ENCODE measurements around the gene NEDD4L. TPM values are rescaled to one million over a fixed set of nuclear protein-coding genes. Genes with fewer than 3 reads are reported as not detected.
A peak's percentile ranks its signal among the peaks of the same experiment; 100 is the strongest.

The NEDD4L gene
- total and polyA plus RNA-seq, 8 donors = 45.0 to 113 (median 66.4) TPM

DNA sequence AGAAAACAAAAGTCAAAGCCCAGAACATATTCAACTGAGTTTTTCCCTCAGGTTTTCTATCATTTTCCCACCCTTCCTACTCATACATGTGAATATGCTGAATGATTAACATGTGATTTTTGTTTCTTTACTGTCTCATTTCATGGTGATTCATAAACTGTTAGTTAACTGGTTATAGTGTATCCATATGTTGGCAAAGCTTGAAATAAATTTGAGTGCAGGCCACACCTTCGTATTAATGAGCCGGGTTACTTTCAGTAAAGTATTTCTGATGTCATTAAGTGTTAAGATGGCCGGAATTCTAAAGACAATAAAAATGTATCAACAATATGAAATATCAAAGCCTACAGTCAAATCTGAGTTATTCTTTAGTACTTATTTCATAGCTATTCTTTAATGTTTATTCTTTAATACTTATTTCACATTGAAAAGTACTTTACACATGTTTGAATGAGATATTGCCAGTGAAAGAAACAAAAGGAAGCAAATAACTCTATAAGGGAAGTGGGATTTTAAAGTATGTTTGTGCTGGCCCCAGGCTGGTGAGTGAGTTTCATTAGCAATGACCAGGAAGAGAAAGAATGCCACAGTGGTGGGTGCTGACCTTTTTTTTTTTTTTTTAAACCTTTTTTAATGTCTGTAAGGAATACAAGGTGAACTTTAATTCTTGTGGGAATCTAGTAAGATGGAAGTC lies 178.6 kb downstream of the NEDD4L start:
- Histone ChIP-seq H3K4me3 (peak overlapping the region in 3 of 4 donors; percentile 13 to 35 (median 24)), H3K9me3 (no peaks in the 10 kb centered on the region), H3K36me3 (no peaks in the 10 kb centered on the region), H3K4me1 (peaks cover 28 to 37% (median 33%) of the 10 kb centered on the region in 3 donors), H3K27ac (peak overlapping the region; percentile 68 to 94 (median 92)), H3K27me3 (no peaks in the 10 kb centered on the region)
- TF ChIP-seq, protein P1, sequence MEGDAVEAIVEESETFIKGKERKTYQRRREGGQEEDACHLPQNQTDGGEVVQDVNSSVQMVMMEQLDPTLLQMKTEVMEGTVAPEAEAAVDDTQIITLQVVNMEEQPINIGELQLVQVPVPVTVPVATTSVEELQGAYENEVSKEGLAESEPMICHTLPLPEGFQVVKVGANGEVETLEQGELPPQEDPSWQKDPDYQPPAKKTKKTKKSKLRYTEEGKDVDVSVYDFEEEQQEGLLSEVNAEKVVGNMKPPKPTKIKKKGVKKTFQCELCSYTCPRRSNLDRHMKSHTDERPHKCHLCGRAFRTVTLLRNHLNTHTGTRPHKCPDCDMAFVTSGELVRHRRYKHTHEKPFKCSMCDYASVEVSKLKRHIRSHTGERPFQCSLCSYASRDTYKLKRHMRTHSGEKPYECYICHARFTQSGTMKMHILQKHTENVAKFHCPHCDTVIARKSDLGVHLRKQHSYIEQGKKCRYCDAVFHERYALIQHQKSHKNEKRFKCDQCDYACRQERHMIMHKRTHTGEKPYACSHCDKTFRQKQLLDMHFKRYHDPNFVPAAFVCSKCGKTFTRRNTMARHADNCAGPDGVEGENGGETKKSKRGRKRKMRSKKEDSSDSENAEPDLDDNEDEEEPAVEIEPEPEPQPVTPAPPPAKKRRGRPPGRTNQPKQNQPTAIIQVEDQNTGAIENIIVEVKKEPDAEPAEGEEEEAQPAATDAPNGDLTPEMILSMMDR (IDR thresholded peaks at IDR 0.05) = no peak
- no peak for DNase-seq
- WGBS, 2 donors = 37 to 40% methylated on average over 3 of the region's 3 CpGs
- FAIRE-seq = no peak
- intact Hi-C loops (cut with DNase I) = no loop called here
- peak in 1 of 4 donors; percentile 7 for ATAC-seq

DNA sequence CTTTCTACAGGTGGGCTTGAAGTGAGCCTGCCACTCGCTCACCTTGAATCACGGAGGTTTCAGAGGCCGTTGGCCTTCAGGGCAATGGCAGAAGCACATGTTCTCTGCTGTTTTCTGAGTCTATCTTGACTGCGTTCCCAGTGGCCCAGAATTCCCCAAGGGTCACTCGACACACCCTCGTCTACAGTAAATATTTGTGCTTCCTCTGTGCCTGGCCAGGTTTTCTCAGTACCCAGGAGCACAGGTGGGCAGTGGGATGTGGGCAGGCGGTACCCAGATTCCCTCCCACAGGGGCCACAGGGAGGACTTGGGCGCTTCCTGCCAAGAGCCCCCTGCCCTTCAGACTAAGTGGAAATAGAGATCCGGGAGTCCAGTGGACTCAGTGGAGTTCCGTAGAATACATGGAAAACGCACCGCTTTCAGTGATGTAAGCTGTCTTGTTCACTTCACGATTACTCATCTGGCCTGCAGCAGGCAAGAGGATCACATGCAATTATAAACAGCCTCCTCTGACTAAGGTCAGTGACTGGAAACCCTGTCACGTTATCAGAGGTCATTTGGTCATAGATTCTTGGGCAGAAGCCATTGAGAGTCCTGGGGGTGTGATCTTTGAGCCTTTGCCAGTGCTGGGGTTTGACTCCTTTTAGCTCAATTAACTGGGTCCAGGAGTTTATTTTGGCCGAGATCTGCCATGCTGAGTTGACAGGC lies 179.8 kb downstream of the NEDD4L start:
- ATAC-seq (peak; percentile 81 to 89 (median 82)), FAIRE-seq (no peak), DNase-seq (peak in 5 of 6 donors; percentile 63 to 86 (median 80))
- Histone ChIP-seq H3K4me3 (peak overlapping the region in 2 of 4 donors; percentile 24 to 35), H3K4me1 (peaks cover 37 to 40% (median 39%) of the 10 kb centered on the region in 3 donors), H3K27ac (peak overlapping the region; percentile 68 to 94 (median 92)), H3K27me3 (no peaks in the 10 kb centered on the region), H3K9me3 (no peaks in the 10 kb centered on the region), H3K36me3 (no peaks in the 10 kb centered on the region)
- intact Hi-C loops (cut with DNase I) = no loop called here
- WGBS, 2 donors = 10 to 17% methylated on average over 15 of the region's 15 CpGs
- TF ChIP-seq, protein P1 (IDR thresholded peaks at IDR 0.05) = no peak

DNA sequence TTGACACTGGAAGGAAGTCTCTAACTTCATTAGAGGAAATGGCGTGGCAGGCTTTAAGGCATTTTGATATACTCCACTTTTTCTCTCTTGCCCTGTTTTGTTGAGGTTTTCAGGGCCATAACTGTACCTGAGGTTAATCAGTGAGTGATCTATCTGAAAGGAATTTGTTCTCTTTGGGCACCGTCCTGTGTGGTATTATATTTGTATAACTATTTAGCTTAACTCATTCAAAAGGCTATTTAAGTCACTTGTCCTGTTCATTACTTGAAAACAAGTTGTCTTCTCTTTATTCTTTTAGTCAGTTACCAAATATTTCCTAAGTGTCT lies 180.4 kb downstream of the NEDD4L start:
- no peaks in the 10 kb centered on the region for H3K27me3 ChIP-seq
- H3K36me3 ChIP-seq = no peaks in the 10 kb centered on the region
- no peak for DNase-seq
- no peaks in the 10 kb centered on the region for H3K9me3 ChIP-seq
- TF ChIP-seq, protein P1 (IDR thresholded peaks at IDR 0.05) = no peak
- intact Hi-C loops (cut with DNase I) = no loop called here
- no peak for FAIRE-seq
- H3K4me3 ChIP-seq = peak overlapping the region in 2 of 4 donors; percentile 24 to 35
- peak overlapping the region; percentile 68 to 94 (median 92) for H3K27ac ChIP-seq
- H3K4me1 ChIP-seq = peaks cover 37 to 45% (median 40%) of the 10 kb centered on the region in 3 donors
- 12 to 16% methylated on average over 2 of the region's 2 CpGs for WGBS, 2 donors
- ATAC-seq = no peak

DNA sequence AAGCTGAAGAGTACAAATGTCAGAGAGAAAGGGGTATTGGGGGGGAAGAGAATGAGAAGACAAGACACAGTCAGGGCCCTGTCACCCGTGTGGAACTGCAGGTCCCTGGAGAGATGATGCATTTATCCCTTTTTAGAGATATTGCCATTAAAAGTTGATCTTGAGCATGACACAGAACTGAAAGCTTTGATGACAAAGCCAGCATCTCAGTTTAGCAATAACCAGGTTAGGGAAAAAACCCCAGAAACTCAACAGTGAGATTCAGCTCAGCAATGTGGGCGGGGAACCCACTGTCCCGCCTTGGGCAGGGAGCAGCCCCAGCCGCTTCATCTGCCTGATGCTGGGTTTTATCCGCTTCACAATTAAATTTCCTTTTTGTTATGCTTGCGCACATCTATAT lies 181.1 kb downstream of the NEDD4L start:
- H3K9me3 ChIP-seq = no peaks in the 10 kb centered on the region
- H3K4me1 ChIP-seq = peaks cover 40 to 52% (median 42%) of the 10 kb centered on the region in 3 donors
- H3K27ac ChIP-seq = peak overlapping the region; percentile 68 to 94 (median 92)
- WGBS, 2 donors = 89 to 92% methylated on average over 6 of the region's 6 CpGs
- peaks cover 0 to 4% (median 0%) of the 10 kb centered on the region in 3 donors for H3K36me3 ChIP-seq
- H3K4me3 ChIP-seq = no peak overlapping the region
- TF ChIP-seq, protein P1 (IDR thresholded peaks at IDR 0.05) = no peak
- H3K27me3 ChIP-seq = no peaks in the 10 kb centered on the region
- DNase-seq (no peak), FAIRE-seq (no peak), ATAC-seq (no peak)
- intact Hi-C loops (cut with DNase I) = no loop called here

Measured in pancreas (tissue), 10 donors.